SK-N-MC (cell line): Measurements from ENCODE around the gene TMEM175.

Experiments
- DNase-seq: peaks from one replicate; pipeline ENCODE4 v3.0.0-alpha.2; 2011; ENCODE audit warnings: low read depth, low spot score
- H3K27ac ChIP-seq: fragments of 200-600 bp; sonication (generic); 2 replicates; pipeline ENCODE4 v1.5.1; 2016; ENCODE audit warnings: mixed run types
- H3K36me3 ChIP-seq: fragments of 200-600 bp; sonication (generic); 2 replicates; pipeline ENCODE4 v1.6.1; 2017; ENCODE audit warnings: antibody characterized with exemption, low read length, mixed read lengths; ENCODE audit not compliant: insufficient read depth
- H3K4me3 ChIP-seq: fragments of 200-600 bp; sonication (generic); 2 replicates; pipeline ENCODE4 v1.5.1; 2016
- H3K9ac ChIP-seq: fragments of 200-600 bp; sonication (generic); 2 replicates; pipeline ENCODE4 v1.8.0; 2017; ENCODE audit warnings: mixed run types, mixed read lengths; ENCODE audit not compliant: insufficient read length
- H3K9me3 ChIP-seq: fragments of 200-600 bp; sonication (generic); 2 replicates; pipeline ENCODE4 v1.6.1; 2017; ENCODE audit warnings: low read depth, mild to moderate bottlenecking, antibody characterized with exemption, low read length, moderate library complexity, mixed read lengths
- EZH2 ChIP-seq: fragments of 200-600 bp; sonication (generic); IDR thresholded peaks from one replicate; pipeline ENCODE4 v1.6.1; 2017; ENCODE audit warnings: antibody characterized with exemption
- FOXP2 ChIP-seq: optimal IDR thresholded peaks from 2 replicates; pipeline ENCODE3; 2011; ENCODE audit warnings: mild to moderate bottlenecking, moderate library complexity; ENCODE audit not compliant: insufficient read depth; ENCODE audit errors: extremely low read length, control extremely low read depth
- POLR2AphosphoS5 ChIP-seq: IDR thresholded peaks from 2 replicates; pipeline ENCODE4 v1.6.1; 2012; ENCODE audit warnings: mild to moderate bottlenecking, low read depth, low read length, borderline replicate concordance

Gene TMEM175

GRCh38 chr4:967113-968104, 35.1 kb downstream of the TMEM175 start:
- no peak for TF ChIP-seq EZH2
- no peak for TF ChIP-seq FOXP2
- no peak for TF ChIP-seq POLR2AphosphoS5
- no peak for DNase-seq
- no peak overlapping the region for H3K27ac ChIP-seq
- no peaks in the 10 kb centered on the region for H3K36me3 ChIP-seq
- no peak overlapping the region for H3K9ac ChIP-seq
- no peak overlapping the region for H3K4me3 ChIP-seq
- no peaks in the 10 kb centered on the region for H3K9me3 ChIP-seq

- no peak overlapping the region for H3K9ac ChIP-seq
- H3K27ac ChIP-seq: no peak overlapping the region
- H3K36me3 ChIP-seq: no peaks in the 10 kb centered on the region
- no peak for DNase-seq
- TF ChIP-seq EZH2: no peak
- no peak for TF ChIP-seq POLR2AphosphoS5
- no peak for TF ChIP-seq FOXP2
- no peak overlapping the region for H3K4me3 ChIP-seq
- no peaks in the 10 kb centered on the region for H3K9me3 ChIP-seq
Measured at GRCh38 chr4:968221-968620, 36.0 kb downstream of the TMEM175 start.

DNA sequence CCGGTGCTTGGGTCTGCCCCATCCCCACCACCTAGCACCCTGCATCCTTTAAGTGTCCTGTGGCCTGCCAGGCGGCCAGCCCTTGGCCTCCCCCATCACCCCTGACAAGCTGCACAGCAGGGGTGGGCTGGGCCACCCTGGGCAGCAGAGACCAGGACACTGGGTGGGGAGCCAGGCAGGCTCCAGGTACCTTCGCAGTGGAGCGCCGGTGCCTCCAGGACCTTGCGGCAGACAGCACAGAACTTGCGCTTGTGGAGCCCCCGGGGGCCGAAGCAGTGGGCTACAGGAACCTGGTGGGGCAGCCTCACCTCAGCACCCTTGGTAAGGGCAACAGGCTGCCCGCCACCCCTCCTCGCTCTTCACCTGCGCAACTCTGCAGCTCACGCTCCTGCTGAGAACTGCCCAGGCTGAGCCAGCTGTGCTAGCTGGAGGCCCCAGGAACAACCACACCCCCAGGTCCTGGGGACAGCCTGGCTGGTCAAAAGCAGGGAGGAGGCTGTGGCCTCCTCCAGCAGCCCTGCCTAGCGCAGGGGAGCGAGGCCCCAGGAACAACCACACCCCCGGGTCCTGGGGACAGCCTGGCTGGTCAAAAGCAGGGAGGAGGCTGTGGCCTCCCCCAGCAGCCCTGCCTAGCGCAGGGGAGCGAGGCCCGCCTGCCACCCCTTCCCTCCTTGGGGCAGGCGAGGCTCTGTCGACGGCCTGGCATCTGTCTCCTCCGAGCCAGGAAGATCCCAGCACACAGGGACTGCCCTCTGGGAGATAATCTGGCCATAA, 36.5 kb downstream of the TMEM175 start:
- no peak for DNase-seq
- no peaks in the 10 kb centered on the region for H3K9me3 ChIP-seq
- H3K36me3 ChIP-seq: no peaks in the 10 kb centered on the region
- H3K9ac ChIP-seq: no peak overlapping the region
- no peak overlapping the region for H3K4me3 ChIP-seq
- TF ChIP-seq EZH2 (no peak), FOXP2 (no peak)
- no peak overlapping the region for H3K27ac ChIP-seq

- TF ChIP-seq FOXP2 (no peak), POLR2AphosphoS5 (no peak), EZH2 (no peak)
- Histone ChIP-seq H3K4me3 (no peak overlapping the region), H3K36me3 (no peaks in the 10 kb centered on the region), H3K9me3 (no peaks in the 10 kb centered on the region), H3K9ac (no peak overlapping the region), H3K27ac (no peak overlapping the region)
- no peak for DNase-seq
Measured at GRCh38 chr4:970046-970745, 37.9 kb downstream of the TMEM175 start.

GRCh38 chr4:970854-971520, 38.7 kb downstream of the TMEM175 start:
- H3K9me3 ChIP-seq: no peaks in the 10 kb centered on the region
- DNase-seq: no peak
- no peak overlapping the region for H3K27ac ChIP-seq
- no peak overlapping the region for H3K9ac ChIP-seq
- H3K4me3 ChIP-seq: no peak overlapping the region
- TF ChIP-seq POLR2AphosphoS5 (no peak), EZH2 (no peak), FOXP2 (no peak)
- H3K36me3 ChIP-seq: no peaks in the 10 kb centered on the region

DNA sequence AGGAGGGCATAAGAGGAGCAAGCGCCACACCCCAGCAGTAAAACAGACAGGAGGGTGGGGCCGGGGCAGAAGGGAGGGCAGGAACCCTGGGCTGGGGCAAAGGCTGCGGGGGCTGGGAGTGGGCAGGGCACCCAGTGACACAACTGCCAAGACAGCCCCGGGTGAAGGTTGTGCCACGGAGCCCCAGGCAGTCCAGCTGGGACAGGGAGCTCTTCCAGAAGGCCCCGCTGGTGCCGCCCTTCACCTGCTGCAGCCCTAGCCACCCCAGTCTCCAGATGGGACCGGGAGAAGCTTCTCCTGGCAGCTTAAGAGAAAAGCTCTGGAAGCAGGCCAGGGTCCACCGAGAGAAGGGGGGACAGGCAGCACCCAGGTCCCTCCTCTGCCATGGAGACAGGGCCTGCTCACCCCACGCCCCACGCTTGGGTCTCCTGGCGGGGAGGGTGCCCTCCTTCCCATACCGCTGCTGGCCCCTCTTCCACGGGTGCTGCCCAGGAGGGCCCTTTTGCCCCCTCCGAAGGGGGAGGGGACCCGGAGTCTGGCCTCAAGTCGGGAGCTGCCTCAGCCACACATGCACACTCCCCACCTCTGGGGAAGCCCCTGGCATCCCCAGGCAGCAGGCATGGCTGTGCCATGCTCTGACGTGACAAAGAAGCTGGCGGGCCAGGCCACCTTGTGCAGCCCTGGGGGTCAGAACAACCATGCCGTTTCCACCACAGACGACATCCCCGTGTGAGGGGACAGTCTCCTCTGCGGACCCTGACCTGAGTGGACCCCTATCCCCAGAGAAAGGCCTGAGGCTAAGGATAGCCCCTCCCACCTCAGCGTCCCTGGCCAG, 39.6 kb downstream of the TMEM175 start:
- H3K36me3 ChIP-seq: no peaks in the 10 kb centered on the region
- no peak overlapping the region for H3K27ac ChIP-seq
- H3K9ac ChIP-seq: no peak overlapping the region
- peak overlapping the region; percentile 85 for H3K4me3 ChIP-seq
- TF ChIP-seq EZH2 (no peak), POLR2AphosphoS5 (no peak), FOXP2 (no peak)
- H3K9me3 ChIP-seq: no peaks in the 10 kb centered on the region
- DNase-seq: no peak
